ENCODE data around the gene MEP1A.

The MEP1A gene

DNA sequence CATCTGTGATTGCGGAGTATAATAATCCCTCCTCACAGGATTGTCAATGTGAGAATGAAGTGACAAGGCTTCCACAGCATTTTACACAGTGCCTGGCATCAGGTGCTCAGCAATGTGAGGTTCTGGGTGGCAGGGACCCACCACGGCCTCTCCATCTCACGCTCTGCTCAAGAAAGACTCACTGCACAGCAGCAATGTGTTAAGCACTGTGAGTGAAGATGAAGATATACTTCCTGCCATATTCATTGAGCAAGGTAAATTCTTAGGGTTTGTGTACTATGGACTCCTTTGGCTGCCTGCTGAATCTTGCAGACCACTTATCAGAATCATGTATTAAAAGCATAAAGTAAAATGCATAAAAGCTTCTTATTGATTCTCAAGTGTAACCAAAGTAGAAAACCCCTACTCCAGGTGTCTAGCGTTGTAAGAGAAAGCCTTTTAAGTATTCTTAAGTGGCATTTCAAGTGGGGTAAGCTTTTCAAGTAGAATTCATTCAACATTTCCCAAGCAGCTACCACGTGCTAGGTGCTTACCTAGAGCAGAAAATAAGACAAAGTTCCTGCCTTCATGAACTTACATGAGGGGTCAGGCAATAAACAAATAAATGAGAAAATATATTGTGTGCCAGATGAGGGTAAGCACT is 17.0 kb upstream of the MEP1A start:
- DNase-seq (ENCODE audit: low read depth): no peak

DNA sequence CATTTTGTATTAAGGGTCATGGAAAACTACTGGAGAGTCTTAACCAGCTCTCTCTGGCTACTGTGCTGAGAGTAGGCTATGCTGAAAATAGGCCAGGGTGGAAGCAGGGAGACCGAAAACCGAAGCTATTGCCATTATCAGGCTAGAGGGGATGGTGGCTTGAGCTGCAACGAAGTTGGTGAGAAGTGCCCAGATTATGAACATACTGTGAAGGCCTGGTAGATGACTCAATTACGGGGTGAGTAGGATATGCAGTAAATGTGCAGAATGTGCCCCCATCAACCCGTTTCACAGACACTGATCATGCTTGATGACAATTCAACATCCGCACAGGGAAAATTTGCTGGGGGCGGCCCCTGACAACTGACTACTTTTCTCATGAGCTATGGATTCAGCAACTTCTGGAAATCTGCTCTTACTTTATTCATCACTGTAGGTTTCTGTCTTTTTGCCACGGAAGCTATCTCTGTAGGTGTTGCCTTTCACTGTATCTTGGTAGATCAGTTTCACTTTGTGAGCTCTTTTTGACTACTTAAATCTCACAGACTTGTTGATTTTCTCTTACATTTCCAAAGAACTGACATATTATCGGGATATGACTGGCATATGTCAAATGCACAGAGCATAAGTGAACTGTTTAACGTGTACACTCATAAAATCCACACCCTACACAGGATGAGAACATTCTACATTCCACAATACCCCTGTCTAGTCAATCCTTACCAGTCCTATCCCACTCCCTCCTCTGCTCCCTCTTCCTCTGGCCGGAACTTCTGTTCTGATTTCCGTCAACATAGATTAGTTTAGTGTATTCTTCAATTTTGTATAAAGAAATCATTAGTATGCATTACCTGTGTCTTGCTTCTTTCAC is 15.5 kb upstream of the MEP1A start:
- no peak for DNase-seq (ENCODE audit: low read depth)

DNA sequence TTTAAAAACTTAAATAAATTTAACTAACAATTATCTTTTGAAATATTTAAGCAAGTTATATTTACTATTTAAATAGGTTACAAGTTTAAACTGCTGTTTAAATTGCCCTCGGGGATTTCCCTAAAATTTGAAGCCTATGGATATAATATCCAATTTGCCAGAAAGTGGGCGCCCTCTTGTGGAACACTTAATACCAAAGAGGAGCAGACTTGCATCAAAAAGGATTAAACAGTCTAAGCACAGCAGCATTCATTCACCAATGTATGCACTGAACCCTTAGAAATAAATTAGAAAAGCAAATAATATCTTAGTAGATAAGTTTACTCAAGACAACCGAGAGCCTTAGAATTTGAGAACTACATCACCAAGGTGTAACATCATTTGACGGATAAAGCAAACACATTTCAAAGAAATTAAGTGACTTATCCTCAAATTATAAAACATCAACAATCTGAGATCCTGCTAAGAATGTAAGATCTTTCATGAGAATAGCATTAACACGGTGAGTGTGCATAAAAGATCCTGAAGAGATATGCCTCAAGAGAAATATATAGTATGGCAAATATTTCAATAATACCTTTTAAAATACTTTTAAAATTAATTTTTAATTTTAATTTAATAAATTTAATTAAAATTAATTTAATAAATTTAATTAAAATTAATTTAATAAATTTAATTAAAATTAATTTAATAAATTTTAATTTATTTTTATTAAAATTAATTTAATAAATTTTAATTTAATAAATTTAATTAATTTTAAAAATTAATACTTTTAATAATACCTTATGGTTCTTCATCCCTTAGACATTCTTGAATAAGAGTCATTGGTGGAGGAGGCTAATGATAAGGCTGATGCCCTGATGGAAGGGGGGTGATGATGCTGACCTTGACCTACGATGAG is 11.5 kb upstream of the MEP1A start:
- peak; percentile 52 for DNase-seq (ENCODE audit: low read depth)

DNA sequence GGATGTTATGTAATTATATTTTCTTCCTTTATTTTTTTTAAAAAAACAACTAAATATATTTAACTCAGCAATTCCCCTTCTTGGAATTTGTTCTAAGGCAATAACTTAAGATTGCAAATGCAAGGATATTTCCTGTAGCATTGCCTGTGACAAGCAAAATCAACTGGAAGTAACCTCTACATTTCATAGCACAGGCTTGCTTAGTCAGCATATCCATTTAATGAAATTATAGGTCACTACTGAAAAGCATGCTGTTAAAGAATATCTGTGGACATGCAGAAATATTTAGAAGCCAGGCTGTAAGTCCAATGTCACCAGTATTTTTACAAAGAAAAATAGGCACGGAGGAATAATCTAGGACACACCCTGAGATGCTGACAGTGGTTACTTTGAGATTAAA is 8.7 kb upstream of the MEP1A start:
- DNase-seq (ENCODE audit: low read depth): no peak

DNA sequence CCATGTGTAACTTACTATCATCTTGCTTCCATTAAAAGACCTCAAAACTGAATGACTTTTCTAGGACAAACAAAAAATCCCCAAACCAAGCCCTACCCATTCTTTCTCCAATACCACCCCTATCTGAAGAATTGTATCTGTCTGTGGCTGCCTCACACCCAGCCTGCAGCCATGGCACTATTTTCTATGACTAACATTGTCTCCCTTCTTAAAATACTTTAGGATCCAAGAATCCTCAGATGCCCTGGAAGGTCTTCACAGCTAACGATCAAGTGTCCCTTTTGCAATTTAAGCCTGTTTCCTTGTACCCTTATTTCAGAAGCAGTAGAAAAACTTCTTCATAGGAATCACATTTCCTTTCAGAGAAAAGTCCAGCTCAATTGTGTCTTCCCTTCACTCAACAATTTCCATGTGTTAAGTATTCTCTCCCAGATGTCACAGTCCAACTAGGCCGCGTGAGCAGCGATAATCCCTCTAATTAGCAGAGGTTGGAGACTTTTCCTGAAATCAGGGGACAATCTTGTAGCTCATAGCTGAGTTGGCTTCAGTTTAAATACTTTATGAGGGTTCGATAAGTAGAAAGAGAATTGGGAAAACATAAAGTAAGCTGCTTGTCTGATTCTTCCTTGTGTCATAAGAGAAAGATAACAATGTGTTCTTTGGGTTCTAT is 5.2 kb upstream of the MEP1A start:
- no peak for DNase-seq (ENCODE audit: low read depth)

DNA sequence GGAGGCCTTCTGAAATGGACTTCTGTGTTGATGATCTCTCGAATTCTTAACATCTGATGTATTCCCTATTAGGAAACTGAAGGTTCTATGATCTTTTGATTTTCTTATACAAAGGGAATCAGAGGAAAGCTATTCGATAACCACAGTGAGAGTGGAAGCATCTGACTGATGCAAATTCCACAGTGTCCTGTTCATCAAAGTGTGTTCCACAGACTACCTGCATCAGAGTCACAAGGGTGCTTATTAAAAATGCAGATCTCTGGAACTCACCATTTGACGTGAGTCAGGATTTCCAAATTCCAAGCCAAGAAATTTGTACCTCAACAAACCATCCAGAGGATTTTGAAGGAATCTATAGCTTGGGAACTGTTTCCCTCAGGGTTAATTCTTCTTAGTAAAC is 4.4 kb upstream of the MEP1A start:
- DNase-seq (ENCODE audit: low read depth): no peak

DNA sequence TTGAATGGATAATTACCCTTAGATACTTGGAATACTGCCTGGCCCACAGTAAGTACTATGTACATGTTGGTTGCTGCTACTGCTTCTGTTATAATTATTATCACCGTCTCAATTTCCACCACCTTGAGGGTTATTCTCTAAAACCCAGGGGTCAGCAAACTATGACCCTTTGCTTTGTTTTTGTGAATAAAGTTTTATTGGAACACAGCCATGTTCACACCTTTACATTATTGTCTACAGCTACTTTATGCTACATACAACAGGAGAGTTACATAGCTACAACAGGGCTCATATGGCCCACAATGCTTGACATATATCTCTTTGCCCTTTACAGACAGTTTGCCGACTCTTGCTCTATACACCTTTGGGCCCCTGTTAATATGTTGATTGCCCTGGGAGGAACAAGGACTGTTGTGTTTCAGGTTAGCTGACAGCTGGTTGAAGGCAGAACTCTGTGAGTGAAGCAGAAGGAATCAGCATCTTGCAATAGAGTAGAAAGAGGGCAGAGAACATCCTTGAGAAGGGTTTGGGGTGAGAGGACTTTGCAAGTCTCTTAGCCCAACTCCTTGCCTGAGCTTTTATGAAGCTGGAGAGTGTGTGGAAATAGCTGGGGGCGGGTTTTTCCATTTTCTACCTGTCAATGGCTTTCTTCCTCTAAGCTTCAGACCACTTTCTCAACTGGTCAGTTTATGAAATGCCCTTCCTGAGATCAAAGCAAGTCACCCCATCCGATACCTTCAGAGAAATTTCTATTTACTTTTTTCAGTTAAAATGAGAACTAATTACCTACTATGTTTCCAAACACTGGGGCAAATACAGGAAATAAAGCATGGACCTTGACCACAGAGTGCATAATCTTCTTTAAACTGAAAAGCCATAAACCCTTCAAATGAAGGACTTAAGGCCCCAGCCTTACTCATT is 3.5 kb upstream of the MEP1A start:
- no peak for DNase-seq (ENCODE audit: low read depth)

DNA sequence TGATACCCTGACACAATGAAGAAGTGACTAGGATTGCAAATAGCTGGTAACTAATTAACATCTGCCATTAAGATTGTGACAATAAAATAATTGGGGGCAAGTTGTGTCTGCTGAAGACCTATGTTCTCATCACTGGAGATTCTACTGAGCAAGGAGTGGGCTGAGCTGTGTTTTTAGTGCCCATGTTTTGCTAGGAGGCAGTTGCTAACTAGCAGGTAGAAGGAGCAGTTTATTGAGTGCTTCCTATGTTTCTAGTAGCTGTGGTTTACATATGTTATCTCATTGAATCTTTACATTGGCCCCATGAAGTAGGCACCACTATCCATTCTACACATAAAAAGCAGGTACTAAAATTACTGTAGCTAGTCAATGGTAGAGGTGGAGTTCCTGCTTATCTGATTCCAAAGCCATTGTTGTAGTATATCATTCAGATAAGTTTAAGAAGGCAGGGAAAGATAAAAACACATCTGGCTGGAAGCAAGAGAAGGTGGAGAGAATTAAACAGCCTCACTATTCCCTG is 2.8 kb upstream of the MEP1A start:
- no peak for DNase-seq (ENCODE audit: low read depth)

DNA sequence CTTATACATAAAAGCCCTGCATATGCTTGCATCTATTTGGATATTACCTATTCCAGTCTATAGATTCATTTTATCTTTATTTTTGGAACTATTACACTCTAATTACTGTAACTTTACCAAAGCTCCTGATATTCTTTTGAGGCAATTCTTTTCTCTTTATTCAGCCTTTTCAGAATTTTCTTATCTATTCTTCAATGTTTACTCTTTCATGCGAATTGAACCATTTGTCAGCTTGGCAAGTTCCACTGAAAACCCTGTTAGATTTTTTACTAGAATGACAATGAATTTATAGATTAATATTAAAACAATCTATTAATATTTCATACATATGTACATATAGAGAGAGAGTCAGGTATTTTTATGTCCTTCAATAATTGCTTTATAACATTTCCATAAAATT is 554 bp upstream of the MEP1A start:
- DNase-seq (ENCODE audit: low read depth): no peak

DNA sequence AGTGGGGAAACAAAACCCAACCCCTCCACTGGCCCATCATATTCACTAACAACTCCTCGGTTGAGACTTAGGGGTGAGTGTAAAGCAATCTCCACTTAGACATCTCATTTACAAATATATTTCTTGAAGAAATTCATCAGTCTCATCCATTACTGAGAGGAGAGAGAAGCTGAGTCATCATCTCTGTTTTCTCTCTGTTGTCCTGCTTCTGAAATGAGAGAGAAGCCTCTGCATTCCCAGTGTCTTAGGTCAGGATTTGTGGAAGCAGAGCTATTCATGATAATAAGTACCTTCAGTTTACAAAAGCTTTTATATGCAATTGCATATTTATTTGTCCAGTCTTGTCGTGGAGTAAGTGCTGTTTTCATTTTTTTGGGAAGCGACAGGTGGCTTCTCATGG is 879 bp downstream of the MEP1A start:
- no peak for DNase-seq (ENCODE audit: low read depth)

DNA sequence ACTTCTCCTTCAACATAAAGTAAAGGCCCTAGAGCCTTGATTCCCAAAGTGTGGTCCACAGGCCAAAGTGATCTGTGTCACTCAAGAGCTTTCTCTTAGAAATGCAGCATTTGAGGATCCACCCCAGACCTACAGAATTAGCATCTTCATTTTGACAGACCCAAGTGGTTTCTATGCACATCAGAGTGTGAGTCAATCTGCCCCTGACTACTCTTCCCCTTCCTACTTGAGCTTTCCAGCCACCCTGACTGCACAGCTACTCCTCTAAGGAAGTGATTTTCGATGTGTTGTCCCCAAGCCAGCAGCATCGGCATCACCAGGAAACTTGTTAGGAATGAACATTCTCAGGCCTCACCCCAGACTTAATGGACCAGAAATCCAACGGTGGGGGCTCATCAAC is 2.6 kb downstream of the MEP1A start:
- no peak for DNase-seq (ENCODE audit: low read depth)

DNA sequence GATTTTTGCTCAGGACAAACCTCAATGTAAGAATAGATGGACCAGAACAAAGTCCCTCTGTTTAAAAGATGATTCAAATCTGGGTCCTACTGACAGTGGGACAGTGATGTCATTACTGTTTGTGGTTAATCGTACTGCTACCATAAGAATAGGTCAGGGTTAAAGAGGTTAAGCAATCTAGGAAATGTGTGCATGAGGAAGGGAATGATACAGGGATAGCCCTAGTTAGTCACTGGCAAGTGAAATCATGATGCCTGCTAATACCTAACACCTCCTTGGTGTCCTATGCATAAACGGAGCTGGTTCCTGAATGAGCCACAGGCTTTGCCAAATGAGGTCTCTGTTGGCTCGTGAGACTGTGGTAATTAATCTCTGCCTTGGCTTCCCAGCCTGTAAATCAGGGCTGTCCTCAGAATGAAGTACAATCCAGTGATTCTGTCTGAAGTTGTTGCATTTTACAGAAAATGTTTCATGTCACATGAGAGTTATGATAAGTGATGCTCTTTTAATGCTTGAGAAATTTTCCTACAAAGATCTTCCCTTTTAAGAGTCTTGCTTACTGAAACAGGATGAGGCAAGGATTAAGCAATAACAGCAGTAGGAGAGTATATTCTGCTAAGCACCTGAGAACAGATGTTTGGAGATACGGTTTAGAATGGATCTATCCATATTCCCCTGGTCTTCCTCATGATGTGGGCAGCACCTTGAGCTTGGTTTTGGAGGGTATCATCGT is 3.8 kb downstream of the MEP1A start:
- no peak for DNase-seq (ENCODE audit: low read depth)

DNA sequence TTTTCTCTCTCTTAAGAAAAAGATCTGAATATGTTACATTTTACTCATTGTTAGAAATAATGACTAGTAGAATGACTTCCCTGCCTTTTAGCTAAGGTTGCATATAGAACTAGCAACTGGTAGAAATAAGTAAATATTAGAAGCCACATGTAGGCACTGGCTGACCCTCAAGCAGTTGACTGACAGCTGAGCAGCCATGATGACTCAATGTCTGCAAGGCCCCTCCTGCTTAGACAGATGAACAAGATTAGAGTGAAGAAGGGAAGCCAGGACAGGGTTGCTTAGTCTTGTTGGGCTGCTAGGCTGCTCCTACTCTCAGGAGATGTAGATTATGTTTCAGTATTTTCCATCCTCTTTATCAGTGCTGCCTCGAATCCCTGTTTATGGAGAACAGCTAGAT is 6.5 kb downstream of the MEP1A start:
- peak; percentile 1 for DNase-seq (ENCODE audit: low read depth)

DNA sequence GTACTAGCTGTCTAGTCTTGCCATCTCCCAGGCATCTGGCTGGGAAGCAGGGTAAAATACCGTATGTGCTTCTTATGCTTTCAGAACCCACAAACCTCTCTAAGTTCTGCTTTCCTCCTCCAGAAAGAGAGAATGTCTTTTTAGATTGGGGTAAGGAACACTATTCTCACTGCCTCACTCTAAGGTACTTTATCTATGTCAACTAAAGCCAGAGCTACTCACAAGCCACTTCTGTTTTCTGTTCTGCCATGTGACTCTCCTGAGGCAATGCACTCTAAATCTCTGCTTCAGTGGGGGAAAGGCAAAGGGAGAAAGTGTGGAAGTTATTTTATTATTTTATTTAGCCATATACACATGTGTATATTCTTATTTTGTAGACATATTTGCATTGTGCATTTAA is 15.6 kb downstream of the MEP1A start:
- no peak for DNase-seq (ENCODE audit: low read depth)

DNA sequence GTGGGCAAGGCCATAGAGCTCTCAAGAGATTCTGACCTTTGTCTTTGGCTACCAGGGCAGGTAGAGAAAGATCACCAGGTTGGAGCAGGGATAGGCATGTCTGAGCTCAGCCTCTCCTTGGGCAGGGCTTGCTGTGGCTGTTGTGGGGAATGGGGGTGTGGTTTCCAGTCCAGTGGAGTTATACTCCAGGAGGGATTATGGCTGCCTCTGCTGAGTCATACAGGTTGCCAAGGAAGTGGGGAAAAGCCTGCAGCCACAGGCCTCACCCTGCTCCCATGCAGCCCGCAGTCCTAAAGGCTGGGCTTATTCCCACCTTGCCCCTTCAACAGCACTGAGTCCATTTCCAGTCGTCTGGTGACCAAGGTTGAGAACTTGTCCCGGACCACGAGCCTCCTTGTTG is 21.9 kb downstream of the MEP1A start:
- no peak for DNase-seq (ENCODE audit: low read depth)

DNA sequence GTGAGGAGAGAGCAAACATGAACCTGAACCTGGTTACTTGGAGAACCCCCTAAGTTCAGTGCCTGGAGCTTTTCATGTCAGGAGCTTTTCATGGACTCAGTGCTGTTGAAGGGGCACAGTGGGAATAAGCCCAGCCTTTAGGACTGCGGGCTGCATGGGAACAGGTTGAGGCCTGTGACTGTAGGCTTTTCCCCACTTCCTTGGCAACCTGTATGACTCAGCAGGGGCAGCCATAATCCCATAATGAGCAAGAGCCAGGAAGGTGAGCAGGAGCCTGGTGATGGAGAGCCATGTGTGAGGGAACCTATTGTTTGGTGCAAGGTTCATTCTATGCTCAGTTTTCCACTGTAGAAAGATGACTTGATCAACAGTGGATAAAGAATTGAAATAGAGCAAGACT is 23.4 kb downstream of the MEP1A start:
- DNase-seq (ENCODE audit: low read depth): no peak

DNA sequence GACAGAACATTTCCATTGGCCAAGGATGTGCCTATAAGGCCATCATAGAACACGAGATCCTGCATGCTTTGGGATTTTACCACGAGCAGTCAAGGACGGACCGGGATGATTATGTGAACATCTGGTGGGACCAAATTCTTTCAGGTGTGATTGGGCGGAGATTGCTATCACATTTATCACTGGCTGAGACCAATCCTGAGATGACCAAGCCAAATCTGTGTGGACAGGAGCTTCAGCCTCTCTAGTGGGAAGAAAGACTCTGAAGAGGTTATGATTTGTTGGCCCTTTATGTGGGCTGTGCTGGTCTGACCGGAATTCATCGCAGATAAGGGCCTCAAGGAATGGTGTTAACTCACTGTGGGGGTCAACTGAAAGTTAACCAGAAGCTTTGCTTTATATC is 26.4 kb downstream of the MEP1A start:
- no peak for DNase-seq (ENCODE audit: low read depth)

DNA sequence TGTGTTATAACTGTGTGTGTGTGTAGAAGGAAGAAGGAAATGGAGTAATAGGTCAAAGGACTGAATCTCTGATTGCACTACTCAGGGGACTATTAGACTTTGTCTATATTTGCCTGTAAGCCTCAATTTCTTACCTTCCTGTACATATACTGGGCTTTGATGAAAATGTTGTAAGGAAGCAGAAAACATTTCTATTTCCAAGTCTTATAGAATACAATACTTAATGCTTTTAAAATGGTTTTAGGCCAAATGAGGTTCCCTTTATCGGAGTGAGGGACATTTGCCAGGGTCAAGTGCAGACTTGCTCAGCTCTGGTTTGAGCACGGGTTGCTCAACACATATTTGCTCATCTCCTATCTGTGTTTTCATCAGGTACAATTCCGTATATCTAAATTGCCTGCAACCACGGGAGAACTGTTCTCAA is 28.3 kb downstream of the MEP1A start:
- DNase-seq (ENCODE audit: low read depth): no peak

DNA sequence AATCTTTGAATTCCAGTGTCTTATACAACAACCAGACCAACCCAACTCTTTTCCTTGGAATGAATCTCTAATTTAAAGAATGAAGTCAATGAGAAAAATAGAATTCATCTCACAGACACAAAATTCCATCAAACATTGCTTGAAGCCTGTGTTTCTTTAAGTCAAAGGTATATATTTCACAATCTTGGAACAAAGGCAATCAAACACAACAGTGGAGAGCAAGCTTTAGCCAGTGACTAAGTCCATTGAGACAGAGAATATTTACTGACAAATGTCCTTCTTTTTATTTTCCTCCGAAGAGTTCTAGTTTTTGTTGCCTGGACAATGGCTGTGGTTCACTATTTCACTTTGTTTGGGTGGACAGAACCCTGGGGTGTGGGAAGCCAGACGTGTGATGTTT is 35.8 kb downstream of the MEP1A start:
- no peak for DNase-seq (ENCODE audit: low read depth)

DNA sequence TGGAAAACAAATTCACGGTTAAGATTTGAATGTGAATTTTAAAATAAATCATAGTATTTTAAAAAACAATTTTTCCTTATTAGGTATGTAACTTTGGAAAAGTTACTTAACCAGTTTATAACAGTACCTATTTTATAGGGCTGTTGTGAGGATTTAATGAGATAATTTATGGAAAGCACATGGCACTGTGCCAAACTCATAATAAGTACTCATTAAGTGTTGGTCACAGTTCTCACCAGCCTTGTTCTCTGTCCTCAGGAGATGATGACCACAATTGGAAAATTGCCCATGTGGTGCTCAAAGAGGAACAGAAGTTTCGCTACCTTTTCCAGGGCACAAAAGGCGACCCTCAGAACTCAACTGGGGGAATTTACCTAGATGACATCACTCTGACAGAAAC is 39.6 kb downstream of the MEP1A start:
- DNase-seq (ENCODE audit: low read depth): no peak

Measured in EH (cell line).